Activated naive CD8-positive, alpha-beta T cell treated with anti-CD3 and anti-CD28 coated beads, Interleukin-2, amount 50 U/mL, for 24 hours (primary cell): ENCODE data around the gene ARHGAP23.
"Not testable (repeated sequence)": the region's sequence is repeated elsewhere in the genome, so short reads cannot be mapped to it uniquely, and the experiment has no call there.

Experiments
- ATAC-seq: fragments of 150-1000 bp; cut with Tn5 transposase; one replicate; pipeline ENCODE4 v1.10.0; 2021
- DNase-seq: peaks from one replicate; pipeline ENCODE4 v3.0.0; 2021
- H3K27ac Mint-ChIP-seq: one replicate; pipeline ENCODE4 v1.8.0; 2021; ENCODE audit warnings: mild to moderate bottlenecking, mixed read lengths
- H3K27me3 Mint-ChIP-seq: one replicate; pipeline ENCODE4 v1.8.0; 2021; ENCODE audit warnings: mixed read lengths
- H3K36me3 Mint-ChIP-seq: one replicate; pipeline ENCODE4 v1.8.0; 2021; ENCODE audit warnings: low read depth, mixed read lengths
- H3K4me1 Mint-ChIP-seq: one replicate; pipeline ENCODE4 v1.8.0; 2021; ENCODE audit warnings: mixed read lengths
- H3K4me3 Mint-ChIP-seq: one replicate; pipeline ENCODE4 v1.8.0; 2021; ENCODE audit warnings: mild to moderate bottlenecking, moderate library complexity, mixed read lengths
- H3K9me3 Mint-ChIP-seq: one replicate; pipeline ENCODE4 v1.8.0; 2021; ENCODE audit warnings: mixed read lengths

The ARHGAP23 gene

DNA sequence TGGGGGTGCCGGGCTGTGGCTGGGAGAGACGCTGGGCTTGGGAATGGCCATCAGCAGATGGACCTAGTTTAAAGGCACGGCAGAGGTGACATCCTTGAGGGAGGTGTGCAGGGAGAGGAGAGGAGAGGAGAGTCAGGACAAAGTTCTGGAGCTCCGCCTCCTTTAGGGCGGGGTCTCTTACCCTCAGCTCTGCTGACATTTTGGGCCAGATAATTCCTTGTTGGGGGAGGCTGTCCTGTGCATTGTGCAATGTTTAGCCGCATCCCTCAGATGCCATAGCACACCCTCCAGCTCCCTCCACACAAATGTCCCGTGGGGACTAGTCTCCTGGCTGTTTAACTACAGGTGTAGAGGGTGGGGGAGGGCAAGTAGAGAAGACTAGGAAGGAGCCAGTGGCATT lies 48.3 kb downstream of the ARHGAP23 start:
- H3K9me3 Mint-ChIP-seq: no peaks in the 10 kb centered on the region
- no peaks in the 10 kb centered on the region for H3K4me1 Mint-ChIP-seq
- DNase-seq (no peak), ATAC-seq (no peak)
- H3K27ac Mint-ChIP-seq: no peak overlapping the region
- H3K27me3 Mint-ChIP-seq: no peaks in the 10 kb centered on the region
- no peak overlapping the region for H3K4me3 Mint-ChIP-seq
- no peaks in the 10 kb centered on the region for H3K36me3 Mint-ChIP-seq

DNA sequence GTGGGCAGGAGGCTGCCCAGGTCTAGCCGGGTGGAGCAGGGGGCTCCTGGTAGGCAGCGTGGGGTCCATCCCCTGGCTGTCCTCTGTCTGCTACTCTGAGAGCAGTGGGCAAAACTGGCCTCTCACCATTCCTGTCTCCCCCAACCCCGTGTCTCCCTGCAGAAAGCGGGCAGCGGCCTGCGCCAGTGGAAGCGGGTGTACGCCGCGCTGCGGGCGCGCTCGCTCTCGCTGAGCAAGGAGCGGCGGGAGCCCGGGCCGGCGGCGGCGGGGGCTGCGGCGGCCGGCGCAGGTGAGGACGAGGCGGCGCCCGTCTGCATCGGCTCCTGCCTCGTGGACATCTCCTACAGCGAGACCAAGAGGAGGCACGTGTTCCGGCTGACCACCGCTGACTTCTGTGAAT lies 49.2 kb downstream of the ARHGAP23 start:
- not testable (repeated sequence) for H3K27me3 Mint-ChIP-seq, H3K27ac Mint-ChIP-seq, H3K9me3 Mint-ChIP-seq, H3K36me3 Mint-ChIP-seq, H3K4me3 Mint-ChIP-seq, DNase-seq, H3K4me1 Mint-ChIP-seq, ATAC-seq

DNA sequence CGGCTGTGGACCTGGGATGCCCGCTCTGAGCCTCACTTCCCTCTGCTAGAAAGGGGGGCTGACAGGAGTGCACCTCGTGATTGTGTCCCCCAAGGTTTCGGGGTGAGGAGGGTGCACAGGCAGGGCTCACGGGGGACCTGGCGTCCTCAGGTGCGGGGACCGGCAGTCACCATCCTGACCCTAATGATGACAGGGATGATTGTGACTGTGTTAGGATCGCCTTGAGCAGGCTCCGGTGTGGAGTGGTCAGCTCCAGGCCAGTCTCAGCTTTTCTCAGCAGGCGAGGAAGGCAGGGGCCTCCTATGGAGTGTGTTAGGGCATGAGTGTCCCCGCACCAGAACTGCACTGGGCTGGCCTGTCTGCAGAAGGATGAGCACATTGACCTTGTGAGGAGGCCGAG lies 49.7 kb downstream of the ARHGAP23 start:
- not testable (repeated sequence) for H3K4me1 Mint-ChIP-seq, H3K4me3 Mint-ChIP-seq, H3K9me3 Mint-ChIP-seq, H3K27me3 Mint-ChIP-seq, ATAC-seq, DNase-seq, H3K27ac Mint-ChIP-seq, H3K36me3 Mint-ChIP-seq

DNA sequence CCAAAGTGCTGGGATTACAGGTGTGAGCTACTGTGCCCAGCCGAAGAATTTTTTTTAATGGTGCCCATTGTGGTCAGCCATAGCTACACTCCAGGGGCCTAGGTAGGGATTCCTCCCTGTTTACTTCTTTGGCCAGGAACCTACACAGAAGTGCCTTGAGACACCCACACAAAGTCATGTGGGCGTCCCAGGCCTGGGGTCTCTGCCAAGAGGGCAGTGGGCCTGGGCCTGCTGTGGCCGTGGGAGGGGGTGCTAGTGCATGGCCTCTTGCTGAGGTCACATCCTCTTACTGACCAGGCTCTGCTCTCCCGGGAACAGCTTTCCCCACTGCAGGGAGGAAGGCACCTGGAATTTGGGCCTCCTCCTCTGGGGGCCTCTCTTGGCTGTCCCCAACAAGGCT lies 50.4 kb downstream of the ARHGAP23 start:
- not testable (repeated sequence) for H3K27me3 Mint-ChIP-seq, H3K9me3 Mint-ChIP-seq, H3K36me3 Mint-ChIP-seq, H3K27ac Mint-ChIP-seq, ATAC-seq, DNase-seq, H3K4me1 Mint-ChIP-seq, H3K4me3 Mint-ChIP-seq

DNA sequence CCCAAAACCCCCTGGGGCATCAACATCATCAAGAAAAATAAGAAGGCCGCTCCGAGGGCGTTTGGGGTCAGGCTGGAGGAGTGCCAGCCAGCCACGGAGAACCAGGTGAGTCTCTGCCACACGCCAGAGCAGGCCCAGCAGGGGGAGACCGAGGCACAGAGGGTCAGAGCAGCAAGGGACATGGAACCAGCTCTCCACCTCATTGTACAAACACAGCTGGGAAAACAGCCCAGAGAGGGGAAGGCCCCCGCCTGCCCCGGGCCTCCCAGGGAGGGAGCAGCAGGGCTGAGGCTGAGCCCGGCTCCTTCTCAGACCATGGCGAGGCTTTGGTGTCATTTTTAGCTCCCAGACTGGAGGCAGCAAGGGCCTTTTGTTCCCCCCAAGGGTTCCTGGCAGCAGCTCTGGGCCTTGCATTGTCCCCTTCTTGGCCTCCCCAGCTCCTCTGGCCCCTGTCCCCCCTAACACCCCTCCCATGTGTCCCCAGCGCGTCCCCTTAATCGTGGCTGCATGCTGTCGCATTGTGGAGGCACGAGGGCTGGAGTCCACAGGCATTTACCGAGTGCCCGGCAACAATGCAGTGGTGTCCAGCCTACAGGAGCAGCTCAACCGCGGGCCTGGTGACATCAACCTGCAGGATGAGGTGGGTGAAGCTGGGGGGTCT lies 53.9 kb downstream of the ARHGAP23 start:
- not testable (repeated sequence) for H3K27me3 Mint-ChIP-seq, H3K4me3 Mint-ChIP-seq, DNase-seq, H3K4me1 Mint-ChIP-seq, H3K27ac Mint-ChIP-seq, ATAC-seq, H3K9me3 Mint-ChIP-seq, H3K36me3 Mint-ChIP-seq

DNA sequence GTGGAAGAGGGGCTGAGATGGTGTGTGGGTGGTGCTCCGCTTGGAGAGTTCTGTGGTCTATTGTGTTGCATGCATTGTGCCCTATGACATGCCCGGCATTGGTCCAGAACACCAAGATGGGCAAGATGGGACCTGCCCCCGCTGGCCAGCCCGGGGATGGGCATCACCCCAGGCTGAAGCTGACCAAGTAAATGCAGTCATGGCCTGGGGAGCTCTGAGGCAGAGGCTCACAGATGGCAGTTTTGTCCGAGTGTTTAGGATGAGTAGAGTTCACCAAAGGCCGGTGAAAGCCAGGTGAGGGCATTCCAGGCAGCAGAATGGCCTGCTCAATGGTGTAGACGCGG lies 54.4 kb downstream of the ARHGAP23 start:
- ATAC-seq, H3K4me3 Mint-ChIP-seq, H3K36me3 Mint-ChIP-seq, H3K27ac Mint-ChIP-seq, H3K27me3 Mint-ChIP-seq, DNase-seq, H3K9me3 Mint-ChIP-seq, H3K4me1 Mint-ChIP-seq: not testable (repeated sequence)

DNA sequence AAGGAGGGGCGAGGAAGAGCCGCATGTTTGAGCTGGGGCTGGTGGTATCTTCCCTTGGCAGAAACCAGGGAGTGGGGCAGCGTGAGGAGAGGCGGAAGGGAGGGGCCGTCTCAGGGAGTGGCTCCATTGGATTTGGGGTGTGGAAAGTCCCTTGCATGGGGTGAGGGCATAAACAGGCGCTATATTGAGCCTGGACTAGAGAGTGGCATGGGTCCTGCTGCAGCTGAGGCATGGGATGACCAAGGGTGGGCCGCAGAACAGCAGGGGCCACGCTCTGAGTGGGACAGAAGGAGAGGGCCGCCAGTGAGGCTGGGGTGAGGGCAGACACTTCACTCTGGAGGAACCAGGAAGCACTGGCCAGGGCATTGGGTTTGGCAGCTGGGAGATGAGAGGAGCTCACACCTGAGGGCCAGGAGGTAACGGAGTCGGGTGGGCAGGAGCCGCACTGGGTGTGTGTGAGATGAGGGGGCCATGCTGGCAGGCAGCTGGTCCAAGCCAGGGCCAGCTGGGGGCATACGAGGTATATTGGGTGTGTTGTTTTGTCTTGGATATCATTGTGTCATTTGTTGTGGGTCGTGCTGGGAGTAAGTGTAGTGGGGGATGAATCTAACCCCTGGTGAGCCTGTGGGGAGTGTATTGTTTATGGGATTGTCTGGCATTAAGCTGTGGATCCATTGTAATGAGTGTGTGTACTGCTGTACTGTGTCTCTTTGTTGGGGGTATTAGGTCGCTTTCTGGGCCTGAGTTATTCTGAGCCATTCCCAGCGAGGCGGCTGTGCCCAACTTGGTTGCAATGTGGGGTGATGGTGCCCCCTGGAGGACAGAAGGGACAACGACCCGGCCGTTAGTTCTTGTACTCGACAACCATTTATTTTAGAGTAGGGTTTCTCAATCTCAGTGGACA lies 56.2 kb downstream of the ARHGAP23 start:
- ATAC-seq: peak; percentile 73
- H3K27me3 Mint-ChIP-seq, H3K4me3 Mint-ChIP-seq, H3K9me3 Mint-ChIP-seq, H3K4me1 Mint-ChIP-seq, H3K36me3 Mint-ChIP-seq: not testable (repeated sequence)
- peak; percentile 70 for DNase-seq
- peak overlapping the region; percentile 26 for H3K27ac Mint-ChIP-seq

DNA sequence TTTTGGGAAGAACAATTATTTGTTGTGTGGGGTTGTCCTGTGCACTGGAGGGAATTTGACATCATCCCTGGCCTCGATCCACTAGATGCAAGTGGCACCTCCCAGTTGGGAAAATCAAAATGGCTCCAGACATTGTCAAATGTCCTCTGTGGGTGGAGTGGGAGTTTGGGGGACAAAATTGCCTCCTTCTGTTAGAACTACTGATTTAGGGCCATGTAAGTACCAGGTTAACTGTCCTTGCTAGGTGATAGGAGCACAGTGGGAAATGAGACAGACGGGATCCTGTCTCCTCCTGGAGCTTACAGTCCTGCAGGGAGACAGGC lies 56.8 kb downstream of the ARHGAP23 start:
- Mint-ChIP-seq H3K4me1 (peaks cover 9% of the 10 kb centered on the region), H3K27me3 (peaks cover 4% of the 10 kb centered on the region), H3K9me3 (no peaks in the 10 kb centered on the region), H3K36me3 (no peaks in the 10 kb centered on the region), H3K27ac (peak overlapping the region; percentile 26), H3K4me3 (no peak overlapping the region)
- no peak for ATAC-seq
- DNase-seq: no peak

DNA sequence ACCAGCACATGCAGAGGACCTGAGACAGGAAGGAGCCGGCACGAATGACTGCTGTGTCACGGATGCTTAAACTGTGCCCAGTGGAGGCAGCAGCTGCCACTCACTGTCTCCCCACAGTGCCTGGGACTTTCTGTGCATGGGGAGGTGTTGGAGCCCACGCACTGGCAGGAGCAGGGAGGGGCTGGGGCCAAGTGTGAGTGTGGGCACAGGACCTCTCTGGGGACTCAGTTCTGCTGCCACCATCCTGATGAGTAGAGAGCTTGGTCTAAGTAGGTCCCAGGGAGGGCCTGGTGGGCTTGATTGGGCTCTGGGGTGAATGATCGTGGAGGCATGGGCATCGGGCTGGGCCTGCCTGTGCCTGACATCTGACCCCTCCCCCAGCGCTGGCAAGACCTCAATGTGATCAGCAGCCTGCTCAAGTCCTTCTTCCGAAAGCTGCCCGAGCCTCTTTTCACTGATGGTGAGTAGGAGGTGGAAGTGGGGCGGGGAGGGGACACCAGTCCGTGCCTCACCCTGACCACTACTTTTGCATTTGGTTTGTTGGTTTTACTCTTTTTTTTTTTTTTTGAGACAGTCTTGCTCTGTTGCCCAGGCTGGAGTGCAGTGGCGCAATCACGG lies 57.5 kb downstream of the ARHGAP23 start:
- not testable (repeated sequence) for H3K27ac Mint-ChIP-seq, H3K36me3 Mint-ChIP-seq, H3K9me3 Mint-ChIP-seq, H3K4me3 Mint-ChIP-seq, H3K4me1 Mint-ChIP-seq, H3K27me3 Mint-ChIP-seq
- ATAC-seq (peak; percentile 49), DNase-seq (peak; percentile 28)

DNA sequence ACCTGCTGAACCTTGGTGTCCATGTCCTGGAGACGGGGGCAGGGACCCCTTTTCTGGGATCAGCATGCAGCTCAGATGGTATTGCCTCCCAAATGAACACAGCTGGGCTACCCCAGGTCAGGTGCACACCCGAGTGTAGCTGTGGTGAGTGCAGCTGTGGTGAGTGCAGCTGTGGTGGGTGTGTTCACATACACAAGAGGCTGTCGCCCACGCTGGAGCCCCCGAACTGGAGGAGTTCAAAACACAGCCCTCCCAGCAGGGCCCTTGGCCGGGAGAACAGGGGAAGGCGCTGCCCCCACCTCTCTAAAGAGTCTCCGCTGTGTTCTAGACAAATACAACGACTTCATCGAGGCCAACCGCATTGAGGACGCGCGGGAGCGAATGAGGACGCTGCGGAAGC lies 61.5 kb downstream of the ARHGAP23 start:
- not testable (repeated sequence) for H3K4me3 Mint-ChIP-seq, H3K4me1 Mint-ChIP-seq, H3K27ac Mint-ChIP-seq, ATAC-seq, DNase-seq, H3K9me3 Mint-ChIP-seq, H3K36me3 Mint-ChIP-seq, H3K27me3 Mint-ChIP-seq

DNA sequence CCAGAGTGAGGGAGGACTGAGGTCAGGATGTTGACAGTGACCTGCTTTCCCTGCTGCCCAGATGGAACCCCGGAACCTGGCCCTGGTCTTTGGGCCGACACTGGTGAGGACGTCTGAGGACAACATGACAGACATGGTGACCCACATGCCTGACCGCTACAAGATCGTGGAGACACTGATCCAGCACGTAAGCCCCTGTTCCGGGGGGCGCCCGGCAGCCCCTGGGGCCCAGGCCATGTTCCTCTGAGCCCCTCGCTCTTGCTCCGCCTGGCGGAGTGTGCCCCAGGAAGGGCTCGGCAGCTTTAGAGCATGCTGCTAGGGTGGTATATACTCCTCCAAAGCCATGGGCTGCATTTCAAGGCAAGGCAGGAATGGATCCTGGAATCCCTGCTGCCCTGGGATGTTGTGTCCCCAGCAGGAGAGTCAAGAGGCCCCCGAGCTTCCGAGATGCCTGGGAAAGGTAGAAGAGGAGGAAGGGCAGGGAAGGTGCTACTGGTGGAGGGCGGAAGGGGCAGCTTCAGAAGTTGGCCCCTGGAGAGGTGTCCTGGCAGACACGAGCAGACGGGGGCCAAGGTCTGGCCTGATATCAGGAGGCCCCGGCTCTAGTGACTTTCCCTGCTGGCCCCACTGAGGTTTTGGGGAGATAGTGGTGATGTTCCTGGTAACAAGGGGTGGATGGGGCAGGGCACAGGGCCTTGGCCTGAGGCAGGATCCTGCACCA lies 63.2 kb downstream of the ARHGAP23 start:
- not testable (repeated sequence) for H3K27ac Mint-ChIP-seq, H3K9me3 Mint-ChIP-seq, ATAC-seq

DNA sequence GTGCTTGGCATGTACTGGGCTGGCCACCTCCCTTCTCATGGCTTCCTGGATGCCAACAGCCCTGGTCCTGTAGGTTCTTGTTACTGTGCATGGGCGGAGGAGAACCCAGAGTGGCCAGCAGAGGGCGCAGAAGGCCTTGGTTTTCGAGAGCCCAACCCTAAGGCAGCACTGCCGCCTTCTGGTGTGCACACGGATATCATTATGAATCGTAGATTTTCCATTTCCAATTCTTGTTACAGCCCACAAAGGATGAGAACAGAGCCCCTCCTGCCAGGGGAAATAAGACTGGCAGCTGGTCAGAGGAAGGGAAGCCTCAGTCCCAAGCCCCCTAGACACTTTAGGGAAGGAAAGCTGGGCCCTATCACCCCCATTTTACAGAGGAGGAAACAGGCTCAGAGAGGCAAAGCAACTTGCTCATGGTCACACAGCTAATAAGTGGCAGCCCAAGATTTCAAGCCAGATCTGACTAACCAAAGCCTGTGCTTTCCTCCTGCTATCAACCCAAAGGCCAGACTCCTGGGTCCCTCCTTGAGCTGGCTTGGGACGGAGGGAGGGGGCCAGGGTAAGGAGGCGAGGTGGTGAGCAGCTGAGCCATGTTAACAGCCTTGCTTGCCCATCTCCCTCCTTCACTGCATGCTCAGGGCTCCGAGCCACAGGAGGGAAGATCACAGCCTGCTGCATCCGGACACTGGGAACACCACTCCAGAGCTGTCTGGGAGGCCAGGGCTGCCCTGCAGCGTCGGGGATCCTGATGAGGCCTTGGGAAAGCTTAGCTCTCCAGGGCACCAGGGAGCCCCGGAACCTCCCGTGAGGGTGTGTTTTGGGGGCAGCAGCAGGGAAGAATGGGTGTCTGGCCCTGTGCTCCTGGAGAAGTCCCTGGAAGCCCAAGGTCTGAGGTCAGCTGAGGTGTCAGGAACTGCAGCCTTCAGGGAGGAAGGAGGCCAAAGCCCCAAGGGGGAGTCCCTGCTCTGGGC lies 64.1 kb downstream of the ARHGAP23 start:
- ATAC-seq (peak; percentile 75), DNase-seq (peak; percentile 93)
- H3K9me3 Mint-ChIP-seq, H3K4me3 Mint-ChIP-seq, H3K4me1 Mint-ChIP-seq, H3K27ac Mint-ChIP-seq, H3K27me3 Mint-ChIP-seq, H3K36me3 Mint-ChIP-seq: not testable (repeated sequence)

More for the DNA sequence above, 63.2 kb downstream of the ARHGAP23 start:
- not testable (repeated sequence) for H3K4me1 Mint-ChIP-seq, DNase-seq, H3K27me3 Mint-ChIP-seq, H3K36me3 Mint-ChIP-seq, H3K4me3 Mint-ChIP-seq

DNA sequence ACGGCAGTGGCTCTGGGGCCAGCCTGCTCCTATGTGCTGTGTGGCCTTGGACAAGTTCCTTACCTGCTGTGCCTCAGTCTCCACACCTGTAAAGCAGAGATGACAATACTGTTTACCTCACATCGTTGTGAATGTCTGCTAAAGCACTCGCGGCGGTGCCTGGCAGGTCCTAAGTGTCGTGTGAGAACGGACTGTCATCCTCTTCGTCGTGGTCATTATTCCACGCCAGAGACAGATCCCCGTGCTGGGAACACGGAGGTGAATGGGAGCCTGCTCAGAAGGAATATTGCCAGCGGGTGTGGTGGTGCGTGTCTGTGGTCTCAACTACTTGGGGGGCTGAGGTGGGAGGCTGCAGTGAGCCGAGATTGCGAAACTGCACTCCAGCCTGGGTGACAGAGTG lies 65.9 kb downstream of the ARHGAP23 start:
- H3K4me3 Mint-ChIP-seq, H3K27me3 Mint-ChIP-seq, H3K36me3 Mint-ChIP-seq, ATAC-seq, H3K9me3 Mint-ChIP-seq, DNase-seq, H3K4me1 Mint-ChIP-seq, H3K27ac Mint-ChIP-seq: not testable (repeated sequence)

DNA sequence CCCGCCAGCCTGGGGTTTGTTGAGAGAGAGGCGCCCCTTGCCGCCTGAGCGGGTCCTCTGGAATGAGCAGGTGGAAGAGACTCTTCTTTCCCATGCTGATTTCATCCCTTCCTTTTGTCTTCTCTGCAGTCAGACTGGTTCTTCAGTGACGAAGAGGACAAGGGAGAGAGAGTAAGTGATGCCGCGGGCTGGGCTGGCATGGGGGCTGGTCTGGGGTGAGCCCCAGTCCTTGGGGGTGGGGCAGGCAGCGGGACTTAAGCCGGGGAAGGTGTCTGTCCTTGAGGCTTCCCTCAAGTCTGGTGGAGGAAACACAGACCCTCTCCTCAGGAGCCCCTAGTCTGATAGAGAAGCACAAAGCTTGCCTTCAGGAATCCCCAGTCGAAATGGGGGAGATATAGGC lies 69.4 kb downstream of the ARHGAP23 start:
- not testable (repeated sequence) for H3K9me3 Mint-ChIP-seq, H3K4me1 Mint-ChIP-seq, H3K4me3 Mint-ChIP-seq, ATAC-seq, DNase-seq, H3K27ac Mint-ChIP-seq, H3K27me3 Mint-ChIP-seq, H3K36me3 Mint-ChIP-seq
